CD4-positive, alpha-beta T cell treated with Interleukin-2 at 100 ng/mL for 4 hours (primary cell): ENCODE measurements around the gene NLRP3.
"Not testable (repeated sequence)": the region's sequence is repeated elsewhere in the genome, so short reads cannot be mapped to it uniquely, and the experiment has no call there.

Source experiments
- DNase-seq: peaks from one replicate; pipeline ENCODE4 v3.0.0-alpha.2; 2020; ENCODE audit warnings: low spot score

The NLRP3 gene

DNA sequence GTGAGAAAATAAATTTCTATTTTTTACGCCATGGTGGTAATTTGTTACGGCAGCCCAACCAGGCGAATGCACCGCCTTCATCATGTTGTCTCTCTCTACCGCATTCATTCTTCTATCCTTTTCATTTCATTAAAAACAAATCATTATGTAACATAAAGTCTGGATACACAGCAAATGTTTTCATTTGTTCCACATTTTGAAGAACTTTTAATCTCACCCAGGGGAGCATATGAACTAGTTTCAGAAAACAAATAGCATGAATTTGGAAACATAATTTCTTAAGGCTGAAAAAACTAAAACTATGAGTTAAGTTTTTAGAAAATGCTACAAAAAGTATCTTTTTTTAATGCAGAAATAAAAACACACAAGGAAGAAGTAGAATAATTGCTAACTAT lies 53.2 kb downstream of the NLRP3 start:
- no peak for DNase-seq

DNA sequence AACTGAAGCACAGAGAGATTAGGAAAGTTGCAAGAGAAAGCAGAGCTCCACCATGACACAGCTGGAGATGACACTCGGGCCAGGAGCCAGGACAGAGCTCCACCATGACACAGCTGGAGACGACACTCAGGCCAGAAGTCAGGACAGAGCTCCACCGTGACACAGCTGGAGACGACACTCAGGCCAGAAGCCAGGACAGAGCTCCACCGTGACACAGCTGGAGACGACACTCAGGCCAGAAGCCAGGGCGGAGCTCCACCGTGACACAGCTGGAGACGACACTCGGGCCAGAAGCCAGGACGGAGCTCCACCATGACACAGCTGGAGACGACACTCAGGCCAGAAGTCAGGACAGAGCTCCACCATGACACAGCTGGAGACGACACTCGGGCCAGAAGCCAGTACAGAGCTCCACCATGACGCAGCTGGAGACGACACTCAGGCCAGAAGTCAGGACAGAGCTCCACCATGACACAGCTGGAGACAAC lies 55.0 kb downstream of the NLRP3 start:
- DNase-seq, result not testable (repeated sequence)

DNA sequence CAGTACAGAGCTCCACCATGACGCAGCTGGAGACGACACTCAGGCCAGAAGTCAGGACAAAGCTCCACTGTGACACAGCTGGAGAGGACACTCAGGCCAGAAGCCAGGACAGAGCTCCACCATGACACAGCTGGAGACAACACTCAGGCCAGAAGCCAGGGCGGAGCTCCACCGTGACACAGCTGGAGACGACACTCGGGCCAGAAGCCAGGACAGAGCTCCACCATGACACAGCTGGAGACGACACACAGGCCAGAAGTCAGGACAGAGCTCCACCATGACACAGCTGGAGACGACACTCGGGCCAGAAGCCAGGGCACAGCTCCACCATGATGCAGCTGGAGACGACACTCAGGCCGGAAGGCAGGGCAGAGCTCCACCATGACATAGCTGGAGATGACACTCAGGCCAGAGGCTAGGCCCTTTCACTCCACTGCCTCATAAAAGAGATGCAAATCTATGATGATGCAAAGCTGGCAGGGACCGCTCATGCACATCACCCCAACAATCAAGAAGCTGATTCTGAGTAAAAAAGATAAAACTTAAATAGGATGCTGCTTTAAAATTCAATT lies 55.6 kb downstream of the NLRP3 start:
- no peak for DNase-seq

DNA sequence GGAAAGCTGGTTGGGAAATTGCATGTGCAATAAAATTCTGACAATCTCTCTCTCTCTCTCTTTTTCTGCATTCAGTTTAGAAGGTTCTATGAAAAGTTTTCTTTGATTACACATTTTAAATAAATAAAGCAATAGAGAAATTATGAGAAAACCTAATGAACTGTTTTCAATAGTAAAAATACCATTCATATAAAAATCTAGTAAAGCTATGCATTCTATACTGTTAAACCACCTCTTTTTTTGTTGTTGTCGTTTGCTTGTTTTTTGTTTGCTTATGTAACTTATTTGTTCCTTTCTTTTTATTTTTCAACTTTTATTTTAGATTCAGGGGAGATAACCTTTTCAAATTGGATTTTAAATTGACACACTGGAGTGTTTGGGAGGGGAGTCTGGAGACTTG lies 56.1 kb downstream of the NLRP3 start:
- no peak for DNase-seq

DNA sequence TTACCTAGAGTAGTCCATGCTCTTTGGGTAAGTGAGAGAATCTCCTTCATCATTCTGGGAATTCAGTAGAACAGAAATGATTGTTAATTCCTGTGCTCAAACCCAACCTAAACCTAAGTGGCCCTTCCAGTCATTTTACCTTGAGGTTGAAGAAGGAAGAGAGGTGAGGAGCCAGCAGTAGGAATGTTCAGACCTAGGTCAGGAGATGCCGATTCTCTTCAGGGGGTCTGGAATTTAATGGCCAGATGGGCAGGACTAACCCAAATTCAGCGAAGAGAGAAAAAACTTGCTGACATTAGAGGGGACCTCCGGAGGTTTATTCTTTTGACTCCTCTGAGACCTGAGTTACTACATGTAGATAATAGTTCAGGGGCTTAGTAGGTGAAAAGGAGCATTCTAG lies 58.4 kb downstream of the NLRP3 start:
- DNase-seq, result no peak

DNA sequence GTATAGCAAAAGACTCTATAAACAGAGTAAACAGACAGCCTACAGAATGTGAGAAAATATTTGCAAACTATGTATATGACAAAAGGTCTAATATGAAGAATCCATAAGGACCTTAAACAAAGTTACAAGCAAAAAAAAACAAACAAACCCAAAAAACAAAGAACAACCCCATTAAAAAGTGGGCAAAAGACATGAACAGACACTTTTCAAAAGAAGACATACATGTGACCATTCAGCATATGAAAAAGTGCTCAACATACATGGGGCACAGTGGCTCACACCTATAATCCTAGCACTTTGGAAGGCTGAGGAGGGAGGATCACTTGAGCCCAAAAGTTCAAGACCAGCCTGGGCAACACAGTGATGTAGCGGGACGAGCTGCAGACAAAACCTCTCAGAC lies 59.8 kb downstream of the NLRP3 start:
- DNase-seq, result no peak

DNA sequence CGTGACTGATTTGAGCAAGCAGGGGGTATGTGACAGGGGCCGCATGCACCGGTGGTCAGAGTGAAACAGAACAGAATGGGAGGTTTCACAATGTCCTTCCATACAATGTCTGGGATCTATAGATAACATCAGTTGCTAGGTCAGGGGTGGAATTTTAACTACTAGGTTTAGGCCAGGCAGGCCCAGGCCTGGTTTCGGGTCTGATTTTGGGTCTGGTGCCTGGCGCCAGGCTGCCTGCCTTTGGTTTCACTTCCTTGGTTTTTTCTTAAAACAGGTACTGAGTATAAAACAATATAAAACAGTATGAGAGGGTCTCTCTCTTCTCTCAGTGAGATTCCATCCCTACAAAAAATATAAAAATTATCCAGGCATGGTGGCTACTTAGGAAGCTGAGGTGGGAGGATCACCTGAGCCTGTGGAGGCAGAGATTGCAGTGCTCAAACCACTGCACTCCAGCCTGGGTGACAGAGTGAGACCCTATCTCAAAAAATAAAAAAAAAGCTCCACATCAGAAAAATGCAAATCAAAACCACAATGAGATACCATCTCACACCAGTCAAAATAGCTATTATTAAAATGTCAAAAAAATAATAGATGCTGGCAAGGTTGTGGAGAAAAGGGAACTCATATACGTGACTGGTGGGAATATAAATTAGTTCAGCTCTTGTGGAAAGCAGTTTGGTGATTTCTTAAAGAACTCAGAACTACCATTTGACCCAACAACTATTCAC lies 60.5 kb downstream of the NLRP3 start:
- not testable (repeated sequence) for DNase-seq

DNA sequence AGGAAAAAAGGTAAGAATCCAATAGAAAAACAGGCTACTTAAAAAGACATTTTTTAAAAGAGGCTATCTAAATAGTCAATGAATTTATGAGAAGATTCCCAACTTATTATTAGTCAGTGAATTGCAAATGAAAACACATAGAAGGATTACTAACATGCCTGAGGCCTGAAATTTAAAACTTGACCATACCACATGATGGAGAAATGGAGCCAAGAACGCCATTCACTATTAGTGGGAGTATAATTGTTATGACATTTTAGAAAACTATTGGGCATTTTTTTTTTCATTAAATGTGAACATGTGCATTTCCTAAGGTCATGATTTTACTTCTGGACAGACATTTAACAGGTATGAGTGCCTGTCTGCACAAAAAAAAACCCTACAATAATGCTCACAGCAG lies 66.8 kb downstream of the NLRP3 start:
- DNase-seq, result no peak

DNA sequence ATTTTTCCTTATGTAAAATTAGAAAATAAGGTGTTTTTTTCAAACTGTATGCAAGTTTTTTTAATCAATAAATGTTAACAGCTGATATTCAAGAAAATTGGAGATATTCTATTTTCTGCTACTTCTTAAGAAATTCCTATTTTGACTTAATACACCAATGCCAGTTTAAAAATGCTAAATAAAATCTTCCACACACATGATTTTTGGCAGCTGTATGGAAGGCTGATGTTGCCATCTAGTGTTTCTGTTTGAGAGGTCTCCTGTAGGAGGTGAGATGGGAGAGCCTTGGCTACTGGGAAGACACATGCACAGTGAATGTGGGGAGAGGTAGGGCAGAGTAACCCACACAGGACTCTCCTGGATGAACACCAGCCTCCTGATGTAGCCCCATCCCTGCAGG lies 71.1 kb downstream of the NLRP3 start:
- DNase-seq, result peak; percentile 63

DNA sequence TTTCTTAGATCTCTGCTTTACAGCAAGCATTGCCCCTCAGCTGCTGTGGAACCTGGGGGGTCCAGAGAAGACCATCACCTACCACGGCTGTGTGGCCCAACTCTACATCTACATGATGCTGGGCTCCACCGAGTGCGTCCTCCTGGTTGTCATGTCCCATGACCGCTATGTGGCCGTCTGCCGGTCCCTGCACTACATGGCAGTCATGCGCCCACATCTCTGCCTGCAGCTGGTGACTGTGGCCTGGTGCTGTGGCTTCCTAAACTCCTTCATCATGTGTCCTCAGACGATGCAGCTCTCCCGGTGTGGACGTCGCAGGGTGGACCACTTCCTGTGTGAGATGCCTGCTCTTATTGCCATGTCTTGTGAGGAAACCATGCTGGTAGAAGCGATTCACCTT lies 75.4 kb downstream of the NLRP3 start:
- no peak for DNase-seq

DNA sequence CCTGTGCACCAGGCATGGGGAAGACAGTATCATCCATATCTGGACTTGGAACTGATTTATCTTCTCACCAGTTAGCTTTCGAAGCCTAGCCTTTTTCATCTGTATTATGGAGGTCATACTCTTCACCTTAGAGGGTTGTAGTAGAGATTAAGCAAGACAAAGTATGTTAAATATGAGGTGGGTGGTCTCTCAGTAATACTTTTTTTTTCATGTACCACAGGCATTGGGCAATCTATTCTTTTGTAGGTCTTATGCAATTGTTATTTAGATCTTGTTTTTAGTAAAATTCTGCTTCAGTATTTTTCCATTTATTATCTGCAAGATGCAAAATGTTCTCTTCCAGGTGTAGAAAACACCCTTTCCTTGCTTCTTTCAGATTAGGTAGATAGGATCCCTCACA lies 77.1 kb downstream of the NLRP3 start:
- DNase-seq, result no peak

DNA sequence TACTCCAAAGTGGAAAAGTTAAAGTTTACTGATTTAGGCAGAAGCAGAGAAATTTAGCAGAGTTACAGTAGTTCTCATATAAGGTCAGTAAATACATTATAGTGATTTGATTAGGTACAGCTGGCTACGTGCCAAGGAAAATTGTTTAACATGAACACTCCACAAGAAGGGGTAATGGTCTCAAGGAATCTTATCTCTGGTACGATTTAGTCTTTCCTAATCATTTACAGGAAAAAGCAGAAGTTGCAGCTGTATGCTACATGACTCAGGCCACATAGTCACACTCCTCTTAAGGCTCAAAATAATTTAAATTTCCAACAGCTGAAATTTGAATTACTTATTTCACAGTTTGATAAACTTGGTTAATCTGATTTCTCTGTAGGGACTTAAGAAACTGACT lies 78.8 kb downstream of the NLRP3 start:
- DNase-seq, result no peak

DNA sequence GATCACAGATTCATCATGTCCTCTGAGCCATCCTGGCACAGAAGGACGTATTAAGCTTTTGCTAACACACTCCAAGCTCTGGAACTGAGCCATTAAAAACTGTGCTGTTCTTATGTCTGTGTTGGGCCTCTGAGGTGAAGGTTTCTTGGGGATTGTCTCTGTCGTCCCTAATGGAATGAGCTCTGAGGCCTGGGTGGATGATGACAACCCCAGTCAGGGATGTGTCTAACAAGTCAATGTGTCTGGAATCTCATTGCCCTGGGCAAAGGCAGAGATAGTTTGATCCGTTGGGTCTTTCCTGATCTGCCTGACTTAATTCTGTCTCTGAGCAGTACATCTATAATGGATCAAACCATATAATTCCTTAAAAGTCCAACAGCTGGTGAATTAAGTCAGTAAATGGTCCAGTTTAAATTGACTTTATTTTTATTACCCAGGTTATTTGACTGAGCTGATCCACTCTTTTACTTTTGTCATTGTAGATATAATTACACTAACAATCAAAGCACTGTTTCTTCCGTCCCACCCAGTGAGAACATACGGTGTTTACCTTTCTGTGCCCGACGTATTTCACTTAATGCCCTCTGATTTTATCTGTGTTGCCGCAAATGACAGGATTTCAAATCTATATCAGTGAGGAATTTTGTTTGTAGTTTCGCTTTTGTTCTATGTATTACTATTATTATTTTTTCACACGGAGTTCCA lies 80.8 kb downstream of the NLRP3 start:
- DNase-seq, result no peak
